Measurements from ENCODE around the gene TRIM62. TPM values are rescaled to one million over a fixed set of nuclear protein-coding genes. Genes with fewer than 3 reads are reported as not detected.
A peak's percentile ranks its signal among the peaks of the same experiment; 100 is the strongest.

The TRIM62 gene
- polyA plus RNA-seq, 1 donor (not counting 4 experiments of a cell fraction or from before 2014, with no cell fraction given) = 2.0 TPM

DNA sequence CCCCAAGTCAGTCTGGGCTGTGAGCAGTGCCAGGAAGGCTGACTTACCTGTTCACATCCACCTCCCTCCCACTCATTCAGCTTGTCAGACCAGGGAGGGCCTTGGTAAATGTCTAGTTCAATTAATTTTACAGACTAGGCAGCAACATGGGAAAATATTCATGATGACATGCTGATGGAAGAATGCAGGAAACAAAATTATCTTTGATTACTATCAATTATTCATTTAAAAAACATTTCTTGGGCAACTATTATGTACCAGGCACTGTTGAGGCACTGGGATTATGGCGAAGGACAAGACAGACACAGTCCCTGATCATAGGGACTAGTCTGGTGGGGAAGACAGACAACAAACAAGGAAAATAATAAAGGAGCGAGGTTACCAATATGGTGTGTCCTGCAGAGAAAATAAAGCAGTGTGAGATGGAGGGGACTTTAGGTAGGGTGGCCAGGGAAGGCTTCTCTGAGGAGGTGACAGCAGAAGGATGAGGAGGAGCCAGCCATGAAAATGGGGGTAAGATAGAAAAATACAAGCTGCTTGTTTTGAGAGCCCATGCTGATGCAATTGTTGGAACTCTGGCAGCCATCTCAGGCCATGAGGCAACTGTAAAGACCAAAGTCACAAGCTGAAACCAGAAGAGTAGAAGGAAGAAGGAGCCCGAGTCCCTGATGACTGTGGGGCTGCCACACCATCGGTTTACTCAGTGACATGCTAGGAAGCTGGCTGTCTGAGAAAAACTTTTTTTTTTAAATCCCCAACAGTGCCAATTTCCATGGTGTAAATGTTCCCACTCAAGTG, 14.0 kb downstream of the TRIM62 start:
- H3K9ac ChIP-seq (ENCODE audit: control insufficient read depth, extremely low read depth, insufficient read depth, low read length) = peak overlapping the region; percentile 13
- peaks cover 0 to 9% of the 10 kb centered on the region in 2 experiments for H3K36me3 ChIP-seq (ENCODE audit: control insufficient read depth in 2 of 2, extremely low read depth in 1 of 2, insufficient read depth in 2 of 2, low read length in 2 of 2)
- DNase-seq (ENCODE audit: low read depth, low spot score) (no peak), FAIRE-seq (peak; percentile 13)
- TF ChIP-seq, protein P1, sequence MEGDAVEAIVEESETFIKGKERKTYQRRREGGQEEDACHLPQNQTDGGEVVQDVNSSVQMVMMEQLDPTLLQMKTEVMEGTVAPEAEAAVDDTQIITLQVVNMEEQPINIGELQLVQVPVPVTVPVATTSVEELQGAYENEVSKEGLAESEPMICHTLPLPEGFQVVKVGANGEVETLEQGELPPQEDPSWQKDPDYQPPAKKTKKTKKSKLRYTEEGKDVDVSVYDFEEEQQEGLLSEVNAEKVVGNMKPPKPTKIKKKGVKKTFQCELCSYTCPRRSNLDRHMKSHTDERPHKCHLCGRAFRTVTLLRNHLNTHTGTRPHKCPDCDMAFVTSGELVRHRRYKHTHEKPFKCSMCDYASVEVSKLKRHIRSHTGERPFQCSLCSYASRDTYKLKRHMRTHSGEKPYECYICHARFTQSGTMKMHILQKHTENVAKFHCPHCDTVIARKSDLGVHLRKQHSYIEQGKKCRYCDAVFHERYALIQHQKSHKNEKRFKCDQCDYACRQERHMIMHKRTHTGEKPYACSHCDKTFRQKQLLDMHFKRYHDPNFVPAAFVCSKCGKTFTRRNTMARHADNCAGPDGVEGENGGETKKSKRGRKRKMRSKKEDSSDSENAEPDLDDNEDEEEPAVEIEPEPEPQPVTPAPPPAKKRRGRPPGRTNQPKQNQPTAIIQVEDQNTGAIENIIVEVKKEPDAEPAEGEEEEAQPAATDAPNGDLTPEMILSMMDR (optimal IDR thresholded peaks at IDR 0.05 in 1 of 3, IDR thresholded peaks at IDR 0.05 in 1 of 3, conservative IDR thresholded peaks at IDR 0.05 in 1 of 3; ENCODE audit: extremely low read depth in 1 of 3, insufficient read depth in 2 of 3, low read length in 3 of 3) = no peak
- no peak for TF ChIP-seq EZH2 (IDR thresholded peaks at IDR 0.05; ENCODE audit: low read length)
- H3K9me1 ChIP-seq (ENCODE audit: control insufficient read depth, extremely low read depth, insufficient read depth, low read length) = no peaks in the 10 kb centered on the region
- peak overlapping the region; percentile 18 for H3K27ac ChIP-seq (ENCODE audit: control insufficient read depth, insufficient read depth, low read length)
- H3K9me3 ChIP-seq (ENCODE audit: control insufficient read depth, low read depth, low read length) = no peaks in the 10 kb centered on the region
- H3K79me2 ChIP-seq (ENCODE audit: control insufficient read depth, insufficient read depth, low read length) = no peaks in the 10 kb centered on the region
- no peak overlapping the region for H3K4me3 ChIP-seq (ENCODE audit: control insufficient read depth in 2 of 3, extremely low read depth in 1 of 3, insufficient read depth in 2 of 3, low read depth in 1 of 3, low read length in 3 of 3)
- H3K27me3 ChIP-seq (ENCODE audit: control insufficient read depth, extremely low read depth, insufficient read depth, low read length) = no peaks in the 10 kb centered on the region
- no peaks in the 10 kb centered on the region for H4K20me1 ChIP-seq (ENCODE audit: control insufficient read depth, extremely low read depth, insufficient read depth, low read length)
- dilution Hi-C loops (cut with MboI; ENCODE audit: extremely low pct_ligation_motif_present, low sequenced_read_pairs) = no loop called here
- peak overlapping the region; percentile 19 for H3K4me2 ChIP-seq (ENCODE audit: control insufficient read depth, extremely low read depth, insufficient read depth, low read depth, low read length)
- no peak overlapping the region for H2AFZ ChIP-seq (ENCODE audit: control insufficient read depth, low read length)
- peaks cover 14% of the 10 kb centered on the region for H3K4me1 ChIP-seq (ENCODE audit: control insufficient read depth, extremely low read depth, insufficient read depth, low read length)

DNA sequence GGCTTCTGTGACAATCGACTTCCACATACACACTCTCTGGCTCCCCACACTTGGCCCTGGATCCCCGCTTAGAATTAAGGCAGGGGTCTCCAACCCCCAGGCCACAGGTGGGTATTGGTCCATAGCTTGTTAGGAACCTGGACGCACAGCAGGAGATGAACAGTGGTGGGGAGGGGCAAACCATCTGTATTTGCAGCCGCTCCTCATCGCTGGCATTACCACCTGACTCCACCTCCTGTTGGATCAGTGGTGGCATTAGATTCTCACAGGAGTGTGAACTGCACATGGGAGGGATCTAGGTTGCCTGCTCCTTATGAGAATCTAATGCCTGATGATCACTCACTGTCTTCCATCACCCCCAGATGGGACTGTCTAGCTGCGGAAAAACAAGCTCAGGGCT, 16.0 kb downstream of the TRIM62 start:
- H3K36me3 ChIP-seq (ENCODE audit: control insufficient read depth in 2 of 2, extremely low read depth in 1 of 2, insufficient read depth in 2 of 2, low read length in 2 of 2) = peaks cover 3 to 12% of the 10 kb centered on the region in 2 experiments
- no peaks in the 10 kb centered on the region for H3K27me3 ChIP-seq (ENCODE audit: control insufficient read depth, extremely low read depth, insufficient read depth, low read length)
- no peak for DNase-seq (ENCODE audit: low read depth, low spot score)
- H2AFZ ChIP-seq (ENCODE audit: control insufficient read depth, low read length) = no peak overlapping the region
- peaks cover 14% of the 10 kb centered on the region for H3K4me1 ChIP-seq (ENCODE audit: control insufficient read depth, extremely low read depth, insufficient read depth, low read length)
- H3K9me1 ChIP-seq (ENCODE audit: control insufficient read depth, extremely low read depth, insufficient read depth, low read length) = no peaks in the 10 kb centered on the region
- no peaks in the 10 kb centered on the region for H3K9me3 ChIP-seq (ENCODE audit: control insufficient read depth, low read depth, low read length)
- dilution Hi-C loops (cut with MboI; ENCODE audit: extremely low pct_ligation_motif_present, low sequenced_read_pairs) = no loop called here
- no peaks in the 10 kb centered on the region for H3K79me2 ChIP-seq (ENCODE audit: control insufficient read depth, insufficient read depth, low read length)
- FAIRE-seq = no peak
- no peak overlapping the region for H3K27ac ChIP-seq (ENCODE audit: control insufficient read depth, insufficient read depth, low read length)
- no peak for TF ChIP-seq EZH2 (IDR thresholded peaks at IDR 0.05; ENCODE audit: low read length)
- TF ChIP-seq, protein P1 (optimal IDR thresholded peaks at IDR 0.05 in 1 of 3, IDR thresholded peaks at IDR 0.05 in 1 of 3, conservative IDR thresholded peaks at IDR 0.05 in 1 of 3; ENCODE audit: extremely low read depth in 1 of 3, insufficient read depth in 2 of 3, low read length in 3 of 3) = no peak
- no peak overlapping the region for H3K4me2 ChIP-seq (ENCODE audit: control insufficient read depth, extremely low read depth, insufficient read depth, low read depth, low read length)
- H4K20me1 ChIP-seq (ENCODE audit: control insufficient read depth, extremely low read depth, insufficient read depth, low read length) = no peaks in the 10 kb centered on the region
- H3K9ac ChIP-seq (ENCODE audit: control insufficient read depth, extremely low read depth, insufficient read depth, low read length) = no peak overlapping the region
- H3K4me3 ChIP-seq (ENCODE audit: control insufficient read depth in 2 of 3, extremely low read depth in 1 of 3, insufficient read depth in 2 of 3, low read depth in 1 of 3, low read length in 3 of 3) = no peak overlapping the region
